HG03571 (cell line): ENCODE measurements around the gene METTL14.

ENCODE experiments used
- ATAC-seq: cut with Tn5 transposase; IDR thresholded peaks from one replicate; pipeline ENCODE4 v1.9.1; 2021; ENCODE audit not compliant: unreplicated experiment

METTL14 gene

DNA sequence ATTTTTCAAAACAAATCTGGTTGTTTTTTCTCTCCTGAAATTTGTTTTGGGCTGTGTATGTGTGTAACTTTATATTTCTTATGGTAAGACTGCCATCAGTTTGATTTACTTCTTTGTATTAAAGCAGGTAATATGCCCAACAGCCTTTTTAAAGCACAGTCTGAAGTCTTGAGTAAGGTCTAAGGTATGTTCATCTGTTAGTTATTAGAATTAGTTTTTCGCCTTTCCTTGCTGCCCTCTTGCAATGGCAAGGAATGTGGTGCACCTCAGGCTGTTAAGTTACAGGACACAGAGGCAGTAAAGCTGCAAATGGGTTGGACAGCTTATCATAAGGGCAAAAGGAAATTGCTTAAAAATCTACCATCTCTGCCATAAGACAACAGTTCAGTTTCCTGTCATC is 71.8 kb downstream of the METTL14 start:
- no peak for ATAC-seq

GRCh38 chr4:118757761-118758251 is 72.6 kb downstream of the METTL14 start:
- ATAC-seq = no peak

GRCh38 chr4:118758293-118758692 is 73.1 kb downstream of the METTL14 start:
- no peak for ATAC-seq

DNA sequence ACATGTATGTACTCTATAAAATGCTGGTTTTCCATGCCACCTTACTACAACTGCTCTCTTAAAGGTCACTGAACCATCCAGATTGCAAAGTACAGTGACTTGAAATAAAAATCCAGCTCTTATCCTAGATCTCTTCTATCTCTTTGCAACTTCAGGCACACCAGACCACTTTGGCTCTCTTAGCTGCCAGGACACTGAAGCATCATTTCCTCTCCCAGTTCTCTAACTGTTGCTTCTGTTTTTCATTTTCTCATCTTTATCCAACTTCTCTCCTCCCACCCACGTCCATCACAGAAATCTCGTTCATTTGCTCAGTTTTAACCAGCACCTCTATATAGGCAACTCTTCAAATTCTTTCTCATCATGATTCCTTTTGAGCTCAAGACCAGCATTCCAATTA is 74.3 kb downstream of the METTL14 start:
- no peak for ATAC-seq

DNA sequence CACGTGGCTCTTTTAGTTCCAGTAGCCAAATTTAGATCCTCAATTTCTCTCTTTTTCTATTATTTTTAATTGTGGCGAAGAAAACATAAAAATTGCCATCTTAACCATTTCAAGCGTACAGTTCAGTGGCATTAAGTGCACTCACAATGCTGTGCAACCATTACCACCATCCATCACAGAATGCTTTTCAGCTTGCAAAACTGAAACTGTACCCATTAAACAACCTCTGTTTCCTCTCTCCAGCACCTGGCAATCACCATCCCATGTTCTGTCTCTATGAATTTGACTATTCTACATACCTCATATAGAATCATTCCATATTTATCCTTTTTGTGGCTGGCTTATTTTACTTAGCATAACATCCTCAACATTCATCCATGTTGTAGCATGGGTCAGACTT is 74.9 kb downstream of the METTL14 start:
- ATAC-seq = peak; percentile 33

- ATAC-seq = peak; percentile 98
Measured at GRCh38 chr4:118760493-118760892, 75.3 kb downstream of the METTL14 start.

- no peak for ATAC-seq
Measured at GRCh38 chr4:118761397-118762016, 76.3 kb downstream of the METTL14 start.

DNA sequence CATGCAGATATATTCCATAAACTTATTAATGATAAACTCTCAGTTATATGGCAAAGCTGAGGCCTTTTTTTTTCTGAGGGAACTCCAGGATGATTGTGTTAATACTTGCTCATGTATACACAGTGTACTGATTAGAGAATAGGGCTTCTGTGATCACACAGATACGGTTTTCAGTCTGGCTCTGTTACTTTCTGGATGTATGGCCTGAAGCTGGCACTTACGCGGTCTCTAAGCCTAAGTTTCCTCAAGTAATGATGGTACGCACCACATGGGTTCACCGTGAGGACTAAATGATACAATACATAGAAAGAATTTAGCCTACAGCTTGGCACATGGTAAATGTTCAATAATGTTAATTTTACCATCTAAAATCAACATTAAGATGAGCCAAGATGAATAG is 77.0 kb downstream of the METTL14 start:
- ATAC-seq = no peak

GRCh38 chr4:118762730-118763477 is 77.7 kb downstream of the METTL14 start:
- ATAC-seq = no peak
